Measurements from ENCODE around the gene IPCEF1. TPM values are rescaled to one million over a fixed set of nuclear protein-coding genes. Genes with fewer than 3 reads are reported as not detected.

The IPCEF1 gene
- total RNA-seq, 5 donors from 2014 or later (not counting 1 experiment from before 2014, with no cell fraction given), result 57.6 to 132 (median 69.4) TPM

- ChIA-PET POLR2A (no interaction called here), CTCF (interaction anchor here in 1 of 2 donors (0.6 kb wide), 1 partner anchor 545 kb away, joined by 6 read pairs; no protein-coding TSS in a partner anchor)
- Mint-ChIP-seq H3K9me3 (no peaks in the 10 kb centered on the region), H3K27ac (no peak overlapping the region), H3K4me1 (peaks cover 0 to 6% (median 5%) of the 10 kb centered on the region in 3 donors), H3K4me3 (no peak overlapping the region), H3K36me3 (no peaks in the 10 kb centered on the region), H3K27me3 (peaks cover 4 to 16% of the 10 kb centered on the region in 2 donors)
- no peak overlapping the region for H3K27ac ChIP-seq (ENCODE audit: low read length)
- H3K4me1 ChIP-seq (ENCODE audit: control insufficient read depth in 1 of 2, extremely low read depth in 1 of 2, insufficient read depth in 2 of 2, low read length in 2 of 2), result no peaks in the 10 kb centered on the region
- DNase-seq (no peak), ATAC-seq (replicated peaks in 1 of 4) (no peak)
- no peaks in the 10 kb centered on the region for H3K27me3 ChIP-seq (replicated peaks in 1 of 2; ENCODE audit: control insufficient read depth in 2 of 2, extremely low read depth in 1 of 2, insufficient read depth in 2 of 2, low read length in 1 of 2)
- H3K36me3 ChIP-seq (ENCODE audit: control insufficient read depth in 2 of 2, extremely low read depth in 1 of 2, insufficient read depth in 1 of 2, low read length in 1 of 2), result no peaks in the 10 kb centered on the region
- WGBS (ENCODE audit: insufficient coverage), result 81% methylated on average over 2 of the region's 2 CpGs
- no peak overlapping the region for H3K4me3 ChIP-seq (ENCODE audit: control insufficient read depth in 1 of 2, extremely low read depth in 1 of 2, low read length in 1 of 2)
- H3K9me3 ChIP-seq, result no peaks in the 10 kb centered on the region
Measured at GRCh38 chr6:154140743-154141142, 215.9 kb downstream of the IPCEF1 start.

GRCh38 chr6:154139892-154140291, 216.7 kb downstream of the IPCEF1 start:
- H3K4me1 ChIP-seq (ENCODE audit: control insufficient read depth in 1 of 2, extremely low read depth in 1 of 2, insufficient read depth in 2 of 2, low read length in 2 of 2), result no peaks in the 10 kb centered on the region
- H3K36me3 ChIP-seq (ENCODE audit: control insufficient read depth in 2 of 2, extremely low read depth in 1 of 2, insufficient read depth in 1 of 2, low read length in 1 of 2), result no peaks in the 10 kb centered on the region
- no peak overlapping the region for H3K4me3 ChIP-seq (ENCODE audit: control insufficient read depth in 1 of 2, extremely low read depth in 1 of 2, low read length in 1 of 2)
- Mint-ChIP-seq H3K27me3 (peaks cover 4 to 16% of the 10 kb centered on the region in 2 donors), H3K4me3 (no peak overlapping the region), H3K4me1 (peaks cover 0 to 6% (median 5%) of the 10 kb centered on the region in 3 donors), H3K27ac (no peak overlapping the region), H3K9me3 (no peaks in the 10 kb centered on the region), H3K36me3 (no peaks in the 10 kb centered on the region)
- no peak for DNase-seq
- no peak for ATAC-seq (replicated peaks in 1 of 4)
- CTCF ChIA-PET, result interaction anchor here (0.6 to 0.7 kb wide), 3 partner anchors 15 to 137 kb away, joined by 3 to 6 read pairs (median 4); no protein-coding TSS in a partner anchor
- 50% methylated on average over 5 of the region's 6 CpGs for WGBS (ENCODE audit: insufficient coverage)
- POLR2A ChIA-PET, result interaction anchor here in 1 of 2 donors (0.6 kb wide), 1 partner anchor 80 kb away, joined by 4 read pairs; no protein-coding TSS in a partner anchor
- no peaks in the 10 kb centered on the region for H3K9me3 ChIP-seq
- no peaks in the 10 kb centered on the region for H3K27me3 ChIP-seq (replicated peaks in 1 of 2; ENCODE audit: control insufficient read depth in 2 of 2, extremely low read depth in 1 of 2, insufficient read depth in 2 of 2, low read length in 1 of 2)
- H3K27ac ChIP-seq (ENCODE audit: low read length), result no peak overlapping the region

GRCh38 chr6:154138793-154139192, 217.8 kb downstream of the IPCEF1 start:
- no peak overlapping the region for H3K4me3 ChIP-seq (ENCODE audit: control insufficient read depth in 1 of 2, extremely low read depth in 1 of 2, low read length in 1 of 2)
- H3K4me3 Mint-ChIP-seq, result no peak overlapping the region
- peaks cover 4 to 16% of the 10 kb centered on the region in 2 donors for H3K27me3 Mint-ChIP-seq
- 89% methylated on average over 4 of the region's 6 CpGs for WGBS (ENCODE audit: insufficient coverage)
- ChIA-PET CTCF (interaction anchor here (0.6 to 0.7 kb wide), 2 partner anchors 306 to 541 kb away, joined by 4 read pairs; no protein-coding TSS in a partner anchor), POLR2A (no interaction called here)
- H3K36me3 ChIP-seq (ENCODE audit: control insufficient read depth in 2 of 2, extremely low read depth in 1 of 2, insufficient read depth in 1 of 2, low read length in 1 of 2), result no peaks in the 10 kb centered on the region
- H3K27ac Mint-ChIP-seq, result no peak overlapping the region
- DNase-seq (no peak), ATAC-seq (replicated peaks in 1 of 4) (no peak)
- no peaks in the 10 kb centered on the region for H3K27me3 ChIP-seq (replicated peaks in 1 of 2; ENCODE audit: control insufficient read depth in 2 of 2, extremely low read depth in 1 of 2, insufficient read depth in 2 of 2, low read length in 1 of 2)
- H3K9me3 ChIP-seq, result no peaks in the 10 kb centered on the region
- no peaks in the 10 kb centered on the region for H3K36me3 Mint-ChIP-seq
- H3K9me3 Mint-ChIP-seq, result no peaks in the 10 kb centered on the region
- no peaks in the 10 kb centered on the region for H3K4me1 ChIP-seq (ENCODE audit: control insufficient read depth in 1 of 2, extremely low read depth in 1 of 2, insufficient read depth in 2 of 2, low read length in 2 of 2)
- peaks cover 0 to 6% (median 5%) of the 10 kb centered on the region in 3 donors for H3K4me1 Mint-ChIP-seq
- H3K27ac ChIP-seq (ENCODE audit: low read length), result no peak overlapping the region

GRCh38 chr6:154134471-154135147, 222.0 kb downstream of the IPCEF1 start:
- Histone ChIP-seq H3K27me3 (replicated peaks in 1 of 2; ENCODE audit: control insufficient read depth in 2 of 2, extremely low read depth in 1 of 2, insufficient read depth in 2 of 2, low read length in 1 of 2) (no peaks in the 10 kb centered on the region), H3K36me3 (ENCODE audit: control insufficient read depth in 2 of 2, extremely low read depth in 1 of 2, insufficient read depth in 1 of 2, low read length in 1 of 2) (no peaks in the 10 kb centered on the region), H3K4me3 (ENCODE audit: control insufficient read depth in 1 of 2, extremely low read depth in 1 of 2, low read length in 1 of 2) (no peak overlapping the region), H3K9me3 (no peaks in the 10 kb centered on the region), H3K4me1 (ENCODE audit: control insufficient read depth in 1 of 2, extremely low read depth in 1 of 2, insufficient read depth in 2 of 2, low read length in 2 of 2) (no peaks in the 10 kb centered on the region), H3K27ac (ENCODE audit: low read length) (no peak overlapping the region)
- ATAC-seq (replicated peaks in 1 of 4) (no peak), DNase-seq (no peak)
- Mint-ChIP-seq H3K27ac (no peak overlapping the region), H3K4me1 (peaks cover 0 to 2% (median 2%) of the 10 kb centered on the region in 3 donors), H3K4me3 (no peak overlapping the region), H3K27me3 (peaks cover 4 to 7% of the 10 kb centered on the region in 2 donors), H3K9me3 (no peaks in the 10 kb centered on the region), H3K36me3 (no peaks in the 10 kb centered on the region)
- 81% methylated on average over 3 of the region's 8 CpGs for WGBS (ENCODE audit: insufficient coverage)
- ChIA-PET POLR2A (no interaction called here), CTCF (no interaction called here)

GRCh38 chr6:154127657-154128056, 228.9 kb downstream of the IPCEF1 start:
- Mint-ChIP-seq H3K4me1 (peaks cover 0 to 10% (median 3%) of the 10 kb centered on the region in 3 donors), H3K4me3 (no peak overlapping the region), H3K27me3 (peaks cover 7 to 8% of the 10 kb centered on the region in 2 donors), H3K27ac (no peak overlapping the region), H3K36me3 (no peaks in the 10 kb centered on the region), H3K9me3 (peaks cover 0 to 2% (median 1%) of the 10 kb centered on the region in 3 donors)
- ChIA-PET POLR2A (no interaction called here), CTCF (no interaction called here)
- no peaks in the 10 kb centered on the region for H3K27me3 ChIP-seq (replicated peaks in 1 of 2; ENCODE audit: control insufficient read depth in 2 of 2, extremely low read depth in 1 of 2, insufficient read depth in 2 of 2, low read length in 1 of 2)
- no peak overlapping the region for H3K27ac ChIP-seq (ENCODE audit: low read length)
- no peak for ATAC-seq (replicated peaks in 1 of 4)
- no peaks in the 10 kb centered on the region for H3K36me3 ChIP-seq (ENCODE audit: control insufficient read depth in 2 of 2, extremely low read depth in 1 of 2, insufficient read depth in 1 of 2, low read length in 1 of 2)
- WGBS (ENCODE audit: insufficient coverage), result no CpG with 5 or more reads among the region's 2 CpGs
- DNase-seq, result no peak
- H3K9me3 ChIP-seq, result no peaks in the 10 kb centered on the region
- no peak overlapping the region for H3K4me3 ChIP-seq (ENCODE audit: control insufficient read depth in 1 of 2, extremely low read depth in 1 of 2, low read length in 1 of 2)
- peaks cover 0 to 2% of the 10 kb centered on the region in 2 experiments for H3K4me1 ChIP-seq (ENCODE audit: control insufficient read depth in 1 of 2, extremely low read depth in 1 of 2, insufficient read depth in 2 of 2, low read length in 2 of 2)

GRCh38 chr6:154125421-154125820, 231.2 kb downstream of the IPCEF1 start:
- POLR2A ChIA-PET, result no interaction called here
- Mint-ChIP-seq H3K36me3 (no peaks in the 10 kb centered on the region), H3K9me3 (peaks cover 0 to 7% (median 4%) of the 10 kb centered on the region in 3 donors), H3K4me3 (no peak overlapping the region), H3K27ac (no peak overlapping the region), H3K4me1 (peaks cover 0 to 10% (median 3%) of the 10 kb centered on the region in 3 donors), H3K27me3 (peaks cover 7 to 11% of the 10 kb centered on the region in 2 donors)
- DNase-seq (no peak), ATAC-seq (replicated peaks in 1 of 4) (no peak)
- CTCF ChIA-PET, result interaction anchor here in 1 of 2 donors (0.5 kb wide), 1 partner anchor 1185 kb away, joined by 4 read pairs; no protein-coding TSS in a partner anchor
- Histone ChIP-seq H3K27me3 (replicated peaks in 1 of 2; ENCODE audit: control insufficient read depth in 2 of 2, extremely low read depth in 1 of 2, insufficient read depth in 2 of 2, low read length in 1 of 2) (no peaks in the 10 kb centered on the region), H3K9me3 (no peaks in the 10 kb centered on the region), H3K27ac (ENCODE audit: low read length) (no peak overlapping the region), H3K4me1 (ENCODE audit: control insufficient read depth in 1 of 2, extremely low read depth in 1 of 2, insufficient read depth in 2 of 2, low read length in 2 of 2) (peaks cover 0 to 2% of the 10 kb centered on the region in 2 experiments), H3K36me3 (ENCODE audit: control insufficient read depth in 2 of 2, extremely low read depth in 1 of 2, insufficient read depth in 1 of 2, low read length in 1 of 2) (no peaks in the 10 kb centered on the region), H3K4me3 (ENCODE audit: control insufficient read depth in 1 of 2, extremely low read depth in 1 of 2, low read length in 1 of 2) (no peak overlapping the region)
- no CpG with 5 or more reads among the region's 2 CpGs for WGBS (ENCODE audit: insufficient coverage)
